Endodermal cell (in vitro differentiated cells): ENCODE measurements around the gene RNPS1. TPM values are rescaled to one million over a fixed set of nuclear protein-coding genes. Genes with fewer than 3 reads are reported as not detected.

Experiments
- DNase-seq: peaks from one replicate; pipeline ENCODE4 v3.0.0-alpha.2; 2017
- H3K27ac ChIP-seq: 2 replicates; pipeline ENCODE4 v1.5.1; 2013; ENCODE audit warnings: mild to moderate bottlenecking, low read depth, low read length, moderate library complexity
- H3K27me3 ChIP-seq: 2 replicates; pipeline ENCODE4 v1.6.1; 2013; ENCODE audit warnings: mild to moderate bottlenecking, low read length, moderate library complexity; ENCODE audit not compliant: insufficient read depth, control insufficient read depth, poor library complexity, severe bottlenecking
- H3K36me3 ChIP-seq: 2 replicates; pipeline ENCODE4 v1.7.0; 2013; ENCODE audit warnings: mild to moderate bottlenecking, low read length, moderate library complexity; ENCODE audit not compliant: control insufficient read depth, insufficient read depth
- H3K4me1 ChIP-seq: one replicate; pipeline ENCODE4 v1.7.0; 2013; ENCODE audit warnings: low read length; ENCODE audit not compliant: control insufficient read depth, insufficient read depth
- H3K4me3 ChIP-seq: 2 replicates; pipeline ENCODE4 v1.5.1; 2013; ENCODE audit warnings: mild to moderate bottlenecking, low read length, moderate library complexity
- H3K9ac ChIP-seq: 2 replicates; pipeline ENCODE4 v1.6.1; 2013; ENCODE audit warnings: mild to moderate bottlenecking, low read length, moderate library complexity; ENCODE audit not compliant: poor library complexity, severe bottlenecking; ENCODE audit errors: extremely low read depth
- H3K9me3 ChIP-seq: 2 replicates; pipeline ENCODE4 v1.6.1; 2013; ENCODE audit warnings: mild to moderate bottlenecking, low read length, moderate library complexity; ENCODE audit not compliant: control insufficient read depth
- H3K27ac Mint-ChIP-seq: 2 replicates; pipeline ENCODE4 v1.8.0; 2020; ENCODE audit warnings: mixed read lengths
- H3K27me3 Mint-ChIP-seq: 2 replicates; pipeline ENCODE4 v1.8.0; 2021; ENCODE audit warnings: mild to moderate bottlenecking, mixed read lengths; ENCODE audit not compliant: insufficient read depth
- H3K36me3 Mint-ChIP-seq: 2 replicates; pipeline ENCODE4 v1.8.0; 2020; ENCODE audit warnings: low read depth, mixed read lengths
- H3K4me1 Mint-ChIP-seq: 2 replicates; pipeline ENCODE4 v1.8.0; 2020; ENCODE audit warnings: mixed read lengths
- H3K4me3 Mint-ChIP-seq: 2 replicates; pipeline ENCODE4 v1.8.0; 2020; ENCODE audit warnings: mild to moderate bottlenecking, moderate library complexity, mixed read lengths
- H3K9me3 Mint-ChIP-seq: 2 replicates; pipeline ENCODE4 v1.8.0; 2020; ENCODE audit warnings: mild to moderate bottlenecking, mixed read lengths
- CTCF ChIP-seq: fragments of 200-600 bp; sonication (generic); conservative IDR thresholded peaks from 2 replicates; pipeline ENCODE4 v1.5.0; 2021; ENCODE audit warnings: antibody characterized with exemption, mild to moderate bottlenecking
- WGBS, 2 experiments: methylation state at CpG; one replicate each; pipeline versions ENCODE4 v1.1.5 to v1.1.7; 2013; ENCODE audit warnings: missing lambda C conversion rate in 2 of 2, mixed read lengths in 1 of 2; ENCODE audit not compliant: insufficient coverage in 1 of 2, insufficient read length in 1 of 2; 5-methylcytosine and 5-hydroxymethylcytosine counted together
- total RNA-seq, 2 donors: library from RNA; stranded (reverse); fragmentation: NEBNext Ultra II Directional in 1 of 2; extraction: Animal tissue kit (Norgen Biotek cat#: 25700) in 1 of 2; gene quantifications; 2 replicates in 1 of 2; 3 replicates in 1 of 2; pipeline ENCODE4 v1.2.1, GENCODE V29; 2021

RNPS1 gene
- total RNA-seq, 2 donors from 2014 or later: 273 to 289 TPM

DNA sequence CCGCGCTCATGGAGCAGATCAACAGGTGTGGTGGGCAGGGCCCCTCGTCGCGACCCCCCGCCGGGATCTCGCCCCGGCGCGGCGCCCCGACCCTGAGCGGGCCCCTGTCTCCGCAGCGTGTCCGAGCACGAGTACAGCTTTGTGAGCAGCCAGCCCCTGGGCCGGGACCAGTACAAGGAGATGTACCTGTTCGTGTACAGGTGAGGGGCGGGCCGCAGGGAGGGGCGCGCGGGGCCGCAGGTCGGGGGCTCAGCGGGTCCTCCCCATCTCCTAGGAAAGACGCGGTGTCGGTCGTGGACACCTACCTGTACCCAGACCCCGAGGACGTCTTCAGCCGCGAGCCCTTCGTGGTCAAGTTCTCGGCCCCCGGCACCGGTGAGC lies 30.8 kb downstream of the RNPS1 start:
- H3K36me3 ChIP-seq: peaks cover 10% of the 10 kb centered on the region
- H3K27ac Mint-ChIP-seq: no peak overlapping the region
- H3K4me1 Mint-ChIP-seq: no peaks in the 10 kb centered on the region
- peaks cover 25% of the 10 kb centered on the region for H3K27me3 ChIP-seq
- peak overlapping the region; percentile 38 for H3K4me3 Mint-ChIP-seq
- DNase-seq: no peak
- 10 to 13% methylated on average over 10 to 40 of the region's 40 CpGs for WGBS, 2 experiments
- no peak overlapping the region for H3K9ac ChIP-seq
- no peaks in the 10 kb centered on the region for H3K4me1 ChIP-seq
- peaks cover 13% of the 10 kb centered on the region for H3K36me3 Mint-ChIP-seq
- no peaks in the 10 kb centered on the region for H3K9me3 Mint-ChIP-seq
- no peaks in the 10 kb centered on the region for H3K9me3 ChIP-seq
- peaks cover 22% of the 10 kb centered on the region for H3K27me3 Mint-ChIP-seq
- TF ChIP-seq CTCF: no peak
- H3K4me3 ChIP-seq: peak overlapping the region; percentile 56
- H3K27ac ChIP-seq: no peak overlapping the region

- Histone ChIP-seq H3K4me3 (peak within 1 kb of the TSS; percentile 56), H3K4me1 (no peaks in the 10 kb centered on the region), H3K9me3 (no peaks in the 10 kb centered on the region), H3K27ac (no peak within 1 kb of the TSS), H3K9ac (no peak within 1 kb of the TSS), H3K36me3 (peaks cover 9% of the 10 kb centered on the region), H3K27me3 (peaks cover 25% of the 10 kb centered on the region)
- Mint-ChIP-seq H3K9me3 (no peaks in the 10 kb centered on the region), H3K27me3 (peaks cover 22% of the 10 kb centered on the region), H3K27ac (no peak within 1 kb of the TSS), H3K4me3 (peak within 1 kb of the TSS; percentile 38), H3K4me1 (no peaks in the 10 kb centered on the region), H3K36me3 (peaks cover 13% of the 10 kb centered on the region)
- no peak for TF ChIP-seq CTCF
- peak; percentile 82 for DNase-seq
- WGBS, 2 experiments: 10 to 13% methylated on average over 45 to 64 of the region's 64 CpGs
Measured at GRCh38 chr16:2236337-2237101, 31.4 kb downstream of the RNPS1 start, which contains the start of gene DNASE1L2. Gene DNASE1L2 (plus strand): TSS chr16:2236444. CDS start chr16:2236817, 373 bp downstream.

DNA sequence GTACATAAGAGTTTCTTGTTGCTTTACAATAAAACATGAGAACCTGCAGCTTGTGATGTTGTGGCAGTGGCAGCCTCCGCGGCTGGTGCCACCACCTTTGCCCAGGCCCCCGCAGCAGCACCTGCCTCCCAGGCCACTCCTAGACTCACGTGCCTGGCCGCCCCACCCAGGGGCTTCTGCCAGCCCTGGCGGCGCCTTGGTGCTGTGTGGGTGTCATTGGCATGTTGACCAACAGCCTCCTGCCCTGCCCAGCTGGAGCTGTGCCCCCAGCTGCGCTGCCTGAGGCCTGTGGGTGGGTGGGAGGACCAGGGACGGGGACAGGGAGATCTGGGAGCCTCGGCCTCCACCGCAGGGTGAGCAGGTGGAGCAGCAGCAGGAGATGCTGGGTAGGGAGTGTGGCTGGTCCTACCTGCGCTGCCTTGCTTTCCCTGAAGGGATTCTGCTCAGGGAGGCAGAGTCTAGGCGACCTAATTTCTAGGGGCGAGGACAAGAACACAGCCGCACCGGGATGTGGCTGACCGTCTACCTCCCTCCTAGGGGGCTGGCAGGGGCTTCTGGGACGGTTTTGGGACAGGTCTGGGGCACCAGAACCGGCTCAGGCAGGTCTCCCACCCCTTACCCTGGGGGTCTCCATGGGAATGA lies 32.1 kb downstream of the RNPS1 start:
- no peak for DNase-seq
- Mint-ChIP-seq H3K27ac (no peak overlapping the region), H3K9me3 (no peaks in the 10 kb centered on the region), H3K4me3 (peak overlapping the region; percentile 38), H3K4me1 (no peaks in the 10 kb centered on the region), H3K36me3 (peaks cover 13% of the 10 kb centered on the region), H3K27me3 (peaks cover 22% of the 10 kb centered on the region)
- Histone ChIP-seq H3K9ac (no peak overlapping the region), H3K9me3 (no peaks in the 10 kb centered on the region), H3K27me3 (peaks cover 25% of the 10 kb centered on the region), H3K4me3 (no peak overlapping the region), H3K36me3 (peaks cover 9% of the 10 kb centered on the region), H3K4me1 (no peaks in the 10 kb centered on the region), H3K27ac (no peak overlapping the region)
- no peak for TF ChIP-seq CTCF
- 68 to 83% methylated on average over 7 to 19 of the region's 19 CpGs for WGBS, 2 experiments
